ENCODE results near the gene OR6C74.

The OR6C74 gene

DNA sequence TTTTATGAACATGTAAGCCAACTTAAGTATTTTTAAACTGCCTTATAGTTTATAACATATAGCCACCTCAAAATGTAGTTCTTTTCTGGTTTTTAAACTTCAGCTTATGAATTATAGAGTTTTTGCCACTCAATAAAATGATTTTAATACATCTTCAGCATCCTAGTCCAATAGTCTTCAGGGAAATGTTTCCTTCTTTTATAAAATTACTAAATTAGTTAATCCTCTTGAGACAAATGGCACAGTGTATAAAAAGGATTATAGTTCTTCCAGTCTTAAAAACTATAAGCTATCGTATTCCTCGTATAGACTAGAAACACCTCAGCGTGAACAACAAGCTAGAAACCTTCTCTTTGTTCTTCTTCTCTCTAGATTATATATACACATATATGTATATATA lies at the start of gene OR6C74:
Gene OR6C74 (plus strand): TSS at position 301 of the 400 bp plus-strand sequence. CDS start 2,679 bp downstream, outside the sequence.
- DNase-seq (ENCODE audit: low read depth), result no peak

GRCh38 chr12:55220725-55221124 lies 23.7 kb upstream of the OR6C74 start, which contains the start of gene OR10A7:
Gene OR10A7 (plus strand): TSS chr12:55221025. CDS start chr12:55221025, 0 bp downstream.
- DNase-seq (ENCODE audit: low read depth), result no peak
- H3K4me3 ChIP-seq (ENCODE audit: low read depth, low read length), result no peak within 1 kb of the TSS

More for the DNA sequence above, at the start of gene OR6C74:
- H3K4me3 ChIP-seq (ENCODE audit: low read depth, low read length), result no peak within 1 kb of the TSS

- no peak overlapping the region for H3K4me3 ChIP-seq (ENCODE audit: low read depth, low read length)
- no peak for DNase-seq (ENCODE audit: low read depth)
These were observed 17.9 kb upstream of the OR6C74 start for GRCh38 chr12:55226523-55226922.

DNA sequence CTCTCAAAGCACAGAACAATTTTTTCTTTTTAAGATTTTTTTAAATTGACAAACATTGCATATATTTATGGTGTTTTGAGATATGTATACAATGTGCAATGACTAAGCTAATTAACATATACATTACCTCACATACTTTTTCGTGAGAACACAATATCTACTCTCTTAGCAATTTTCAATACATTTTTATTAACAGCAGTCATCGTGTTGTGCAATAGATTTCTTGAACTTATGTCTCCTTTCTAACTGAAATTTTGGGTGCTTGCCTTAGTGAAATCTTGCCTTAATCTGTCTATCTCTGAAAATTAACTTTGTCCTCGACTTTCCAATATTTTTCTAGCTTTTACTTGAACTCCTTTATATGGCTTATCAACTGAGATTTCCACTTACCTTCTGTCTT lies 16.8 kb upstream of the OR6C74 start:
- no peak overlapping the region for H3K4me3 ChIP-seq (ENCODE audit: low read depth, low read length)
- no peak for DNase-seq (ENCODE audit: low read depth)

DNA sequence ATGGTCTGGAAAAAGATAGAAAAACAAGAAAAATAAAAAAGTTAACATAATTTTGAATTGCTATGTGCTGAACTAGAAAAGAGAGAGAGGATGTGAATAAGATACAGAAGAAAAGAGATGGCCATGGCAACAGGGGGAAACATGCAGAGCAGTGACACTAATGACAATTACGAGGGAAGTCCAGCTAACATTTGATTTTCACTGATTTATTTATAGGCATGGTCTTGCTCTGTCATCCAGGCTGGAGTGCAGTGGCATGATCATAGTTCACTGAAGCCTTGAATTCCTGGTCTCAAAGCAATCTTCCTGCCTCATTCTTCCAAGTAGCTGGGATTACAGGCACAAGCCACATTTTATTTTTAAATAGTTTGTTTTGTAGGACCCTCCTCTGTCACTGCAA lies 1.8 kb downstream of the OR6C74 start:
- DNase-seq (ENCODE audit: low read depth), result no peak
- no peak overlapping the region for H3K4me3 ChIP-seq (ENCODE audit: low read depth, low read length)

DNA sequence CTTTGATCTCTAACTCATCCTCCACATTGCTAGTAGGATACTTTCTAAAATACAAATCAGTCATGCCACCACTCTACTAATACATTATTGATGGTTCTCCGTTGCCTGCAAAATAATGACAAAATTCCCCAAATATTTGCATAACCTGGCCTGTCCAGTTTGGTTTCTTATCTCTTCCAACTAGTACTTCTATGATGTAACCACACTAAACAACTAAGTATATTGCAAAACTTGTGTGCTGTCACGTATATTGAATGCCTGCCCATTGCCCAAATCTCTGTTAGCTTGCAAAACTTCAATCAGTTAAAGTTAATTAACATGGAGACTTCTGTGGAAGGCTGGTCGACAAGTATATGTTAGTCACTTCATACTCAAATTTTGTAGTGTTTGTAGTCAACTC lies 6.5 kb downstream of the OR6C74 start:
- no peak for DNase-seq (ENCODE audit: low read depth)
- H3K4me3 ChIP-seq (ENCODE audit: low read depth, low read length), result no peak overlapping the region

GRCh38 chr12:55253281-55253680 lies 8.9 kb downstream of the OR6C74 start:
- DNase-seq (ENCODE audit: low read depth), result no peak

DNA sequence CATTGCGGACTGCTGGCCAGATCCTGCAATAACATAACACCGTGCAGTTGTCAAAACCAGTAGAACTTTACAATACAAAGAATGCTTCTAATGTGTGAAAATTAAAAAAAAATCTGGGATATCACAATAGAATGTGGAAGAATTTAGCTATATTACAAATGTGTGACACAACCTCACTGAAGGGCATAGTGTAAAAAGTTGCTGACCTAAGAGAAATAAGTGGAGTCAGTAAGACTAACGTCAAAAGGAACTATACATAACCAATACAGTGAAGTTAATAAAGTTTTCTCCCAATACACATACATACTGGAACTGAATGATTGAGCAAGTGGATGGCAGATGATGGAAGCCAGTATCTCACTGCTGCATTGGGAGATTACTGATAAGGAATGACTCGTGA lies 12.4 kb downstream of the OR6C74 start:
- no peak for DNase-seq (ENCODE audit: low read depth)
- no peak overlapping the region for H3K4me3 ChIP-seq (ENCODE audit: low read depth, low read length)

More at GRCh38 chr12:55253281-55253680, 8.9 kb downstream of the OR6C74 start:
- H3K4me3 ChIP-seq (ENCODE audit: low read depth, low read length), result no peak overlapping the region

GRCh38 chr12:55258303-55258702 lies 13.9 kb downstream of the OR6C74 start:
- H3K4me3 ChIP-seq (ENCODE audit: low read depth, low read length), result no peak overlapping the region
- DNase-seq (ENCODE audit: low read depth), result no peak

- H3K4me3 ChIP-seq (ENCODE audit: low read depth, low read length), result no peak overlapping the region
These were observed 36.6 kb downstream of the OR6C74 start for GRCh38 chr12:55280991-55281390.

DNA sequence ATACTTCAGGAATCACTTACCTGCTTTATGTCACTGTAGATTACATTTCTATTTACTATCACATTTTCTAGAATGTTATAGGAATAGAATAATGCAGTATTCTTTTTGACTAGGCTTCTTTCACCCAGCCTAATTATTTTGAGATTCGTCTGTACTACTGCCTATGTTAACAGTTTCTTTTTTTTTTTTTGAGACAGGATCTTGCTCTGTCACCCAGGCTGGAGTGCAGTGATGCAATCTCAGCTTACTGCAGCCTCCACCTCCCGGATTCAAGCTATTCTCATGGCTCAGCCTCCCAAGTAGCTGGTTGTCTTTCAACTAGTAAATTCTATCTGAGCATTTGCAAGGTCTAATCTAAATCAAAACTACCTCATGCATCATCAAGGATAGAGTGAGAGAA lies 45.6 kb downstream of the OR6C74 start:
- no peak for DNase-seq (ENCODE audit: low read depth)
- H3K4me3 ChIP-seq (ENCODE audit: low read depth, low read length), result no peak overlapping the region

More at GRCh38 chr12:55280991-55281390, 36.6 kb downstream of the OR6C74 start:
- no peak for DNase-seq (ENCODE audit: low read depth)

Data from skeletal muscle cell (primary cell).